Adrenal gland (tissue), 12 donors: ENCODE measurements around the gene YKT6. TPM values are rescaled to one million over a fixed set of nuclear protein-coding genes. Genes with fewer than 3 reads are reported as not detected.
A peak's percentile ranks its signal among the peaks of the same experiment; 100 is the strongest.

ENCODE experiments used
- DNase-seq, 7 donors: peaks; one replicate each; pipeline ENCODE4 v3.0.0-alpha.2; 2019 to 2020
- H3K27ac ChIP-seq, 5 donors: fragments of 200-600 bp; sonication (generic) in 4 of 5; 1 replicate in 3 of 5; 2 replicates in 2 of 5; pipeline versions ENCODE4 v1.5.1 to v1.8.0; 2016 to 2020; ENCODE audit warnings: mild to moderate bottlenecking in 1 of 5
- H3K27me3 ChIP-seq: fragments of 200-600 bp; 2 replicates; pipeline ENCODE4 v1.8.0; 2021
- H3K36me3 ChIP-seq, 2 donors: fragments of 200-600 bp; replicated peaks in 1 of 2; 1 replicate in 1 of 2; 2 replicates in 1 of 2; pipeline versions ENCODE4 v1.5.1 to v1.8.0; 2018 to 2022
- H3K4me1 ChIP-seq, 2 donors: fragments of 200-600 bp; replicated peaks in 1 of 2; 1 replicate in 1 of 2; 2 replicates in 1 of 2; pipeline versions ENCODE4 v1.5.1 to v1.8.0; 2018 to 2021
- H3K4me3 ChIP-seq, 4 donors: fragments of 200-600 bp; sonication (generic) in 3 of 4; one replicate each; pipeline ENCODE4 v1.5.1; 2016 to 2018
- H3K9me3 ChIP-seq, 3 donors: fragments of 200-600 bp; sonication (generic) in 1 of 3; replicated peaks in 1 of 3; 1 replicate in 2 of 3; 2 replicates in 1 of 3; pipeline versions ENCODE4 v1.5.1 to v1.8.0; 2016 to 2021
- POLR2A ChIP-seq, 2 donors: fragments of 450-650 bp; IDR thresholded peaks; one replicate each; pipeline ENCODE4 v1.6.1; 2017; ENCODE audit warnings: antibody characterized with exemption in 2 of 2, mild to moderate bottlenecking in 2 of 2, moderate library complexity in 1 of 2
- WGBS, 4 donors: extraction: QIAGEN DNeasy Blood & Tissue Kit in 2 of 4; methylation state at CpG; one replicate each; pipeline versions ENCODE4 v1.1.5 to v1.1.7; 2013 to 2017; 5-methylcytosine and 5-hydroxymethylcytosine counted together
- intact Hi-C, 2 donors: fragments of 100-400 bp; cut with DNase I; formaldehyde crosslinking; loops; one replicate each; pipeline versions ENCODE4 v1.14.1 to v1.15.0; 2022 to 2023
- polyA plus RNA-seq, 3 donors: library from polyadenylated mRNA; stranded (reverse); fragments of 200-250 nt in 2 of 3; fragments of 350-450 nt in 1 of 3; fragmentation: Illumina TruSeq in 1 of 3; extraction: RNeasy Lipid Tissue Mini Kit (QIAGEN cat#74804) in 1 of 3; gene quantifications; one replicate each; pipeline ENCODE4 v1.2.3, GENCODE V29; 2013 to 2014
- total RNA-seq, 9 donors: library from RNA; depleted of rRNA in 4 of 9; stranded (reverse); fragments of >200 nt in 4 of 9; fragments of 120-200 nt in 1 of 9; fragmentation: NEBNext Ultra II Directional in 1 of 9; extraction: Animal tissue kit (Norgen Biotek cat#: 25700) in 1 of 9; gene quantifications; one replicate each; pipeline versions ENCODE4 v1.1.0 to v1.2.4, GENCODE V29; 2013 to 2023
- TF ChIP-seq, protein P1 (sequence below), 6 experiments: fragments of 450-650 bp in 4 of 6; fragments of 200-600 bp in 2 of 6; sonication (generic) in 1 of 6; IDR thresholded peaks; 1 replicate in 5 of 6; 2 replicates in 1 of 6; pipeline versions ENCODE4 v1.5.1 to v1.8.0; 2016 to 2021; ENCODE audit warnings: antibody characterized with exemption in 6 of 6, mild to moderate bottlenecking in 2 of 6, moderate library complexity in 1 of 6
- donor health status: healthy with polysubstance abuse.
- donor health status: Bipolar disorder and iron deficiency.
- donor health status: DM: yes; HTN: yes; CAD: no.
- donor health status: DM: no; HTN: no; CAD: no.
- donor health status: DM: no; HTN: no; CAD: no.
- donor health status: DM: yes; HTN: yes; CAD: no.

The YKT6 gene
- total and polyA plus RNA-seq, 12 donors, result 32.8 to 94.7 (median 53.8) TPM

DNA sequence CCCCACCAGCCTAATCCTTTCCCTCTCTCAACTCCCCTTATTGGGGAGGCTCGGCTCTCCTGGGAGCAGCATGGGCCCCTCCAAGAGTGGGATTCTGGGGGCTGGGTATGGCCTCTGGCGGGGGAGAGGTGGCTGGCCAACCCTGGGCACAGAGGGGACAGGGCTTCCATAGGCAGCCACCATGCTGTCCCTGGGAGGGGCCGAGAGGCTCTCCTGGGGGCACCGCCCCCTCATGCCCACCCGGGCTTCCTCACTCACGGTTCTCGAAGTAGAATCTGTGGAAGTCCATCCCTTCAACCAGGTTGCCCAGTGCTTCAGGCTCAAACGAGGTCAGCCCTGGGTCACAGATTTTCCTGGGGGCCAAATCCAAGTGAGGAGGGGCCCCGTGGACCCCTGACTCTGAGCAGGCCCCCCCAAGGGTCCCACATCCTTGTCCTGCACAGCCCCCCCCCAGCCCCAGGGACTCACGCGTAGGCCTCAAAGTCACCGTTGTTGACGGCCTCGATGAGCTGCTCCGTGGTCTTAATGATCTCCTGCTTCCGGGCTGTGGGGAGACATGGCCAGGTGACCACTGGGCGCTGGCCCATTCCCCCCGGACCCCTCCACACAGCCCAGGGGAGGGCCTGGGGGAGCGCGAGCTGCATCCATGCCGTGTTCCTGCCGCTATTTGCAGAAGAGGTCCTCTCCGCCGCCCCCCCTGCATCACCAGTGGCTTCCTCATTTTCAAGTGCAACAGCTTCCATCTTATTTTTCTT lies 19.8 kb downstream of the YKT6 start:
- no peaks in the 10 kb centered on the region for H3K4me1 ChIP-seq
- no peaks in the 10 kb centered on the region for H3K36me3 ChIP-seq
- H3K4me3 ChIP-seq, result no peak overlapping the region
- H3K9me3 ChIP-seq, result no peaks in the 10 kb centered on the region
- TF ChIP-seq, protein P1, sequence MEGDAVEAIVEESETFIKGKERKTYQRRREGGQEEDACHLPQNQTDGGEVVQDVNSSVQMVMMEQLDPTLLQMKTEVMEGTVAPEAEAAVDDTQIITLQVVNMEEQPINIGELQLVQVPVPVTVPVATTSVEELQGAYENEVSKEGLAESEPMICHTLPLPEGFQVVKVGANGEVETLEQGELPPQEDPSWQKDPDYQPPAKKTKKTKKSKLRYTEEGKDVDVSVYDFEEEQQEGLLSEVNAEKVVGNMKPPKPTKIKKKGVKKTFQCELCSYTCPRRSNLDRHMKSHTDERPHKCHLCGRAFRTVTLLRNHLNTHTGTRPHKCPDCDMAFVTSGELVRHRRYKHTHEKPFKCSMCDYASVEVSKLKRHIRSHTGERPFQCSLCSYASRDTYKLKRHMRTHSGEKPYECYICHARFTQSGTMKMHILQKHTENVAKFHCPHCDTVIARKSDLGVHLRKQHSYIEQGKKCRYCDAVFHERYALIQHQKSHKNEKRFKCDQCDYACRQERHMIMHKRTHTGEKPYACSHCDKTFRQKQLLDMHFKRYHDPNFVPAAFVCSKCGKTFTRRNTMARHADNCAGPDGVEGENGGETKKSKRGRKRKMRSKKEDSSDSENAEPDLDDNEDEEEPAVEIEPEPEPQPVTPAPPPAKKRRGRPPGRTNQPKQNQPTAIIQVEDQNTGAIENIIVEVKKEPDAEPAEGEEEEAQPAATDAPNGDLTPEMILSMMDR (IDR thresholded peaks at IDR 0.05), result no peak
- no peak for TF ChIP-seq POLR2A (IDR thresholded peaks at IDR 0.05)
- no peak overlapping the region for H3K27ac ChIP-seq
- no peaks in the 10 kb centered on the region for H3K27me3 ChIP-seq
- WGBS, 4 donors, result 84 to 96% (median 89%) methylated on average over 9 to 24 of the region's 24 CpGs
- intact Hi-C loops, result no loop called here
- DNase-seq, result peak in 1 of 7 donors; percentile 10

DNA sequence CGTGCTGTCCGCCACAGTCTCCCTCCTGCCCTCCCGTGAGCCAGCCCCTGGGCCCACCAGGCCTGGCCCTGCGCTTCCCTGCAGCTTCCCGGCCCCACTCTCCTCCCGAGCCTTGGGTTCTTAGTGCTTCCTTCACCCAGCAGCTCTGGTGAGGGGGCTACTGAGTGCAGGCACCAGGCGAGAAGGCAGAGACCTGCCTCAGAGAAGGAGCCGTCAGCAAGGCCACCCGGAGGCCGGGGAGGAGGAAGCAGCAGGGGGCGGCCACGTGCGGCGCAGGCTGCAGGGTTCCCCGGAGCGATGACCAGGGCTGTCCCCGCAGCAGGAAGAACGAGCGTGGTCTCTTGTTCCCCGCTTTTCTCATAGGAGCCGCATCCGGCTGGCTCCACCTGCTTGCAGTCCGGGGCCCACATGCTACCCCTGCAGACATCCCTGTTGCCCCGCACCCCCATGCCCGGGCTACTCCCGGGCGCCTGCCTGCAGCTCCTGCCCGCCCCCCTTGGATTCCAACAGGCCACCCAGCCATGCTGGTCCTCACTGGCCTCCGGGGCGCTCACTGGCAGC lies 20.5 kb downstream of the YKT6 start:
- no peak for TF ChIP-seq POLR2A (IDR thresholded peaks at IDR 0.05)
- TF ChIP-seq, protein P1 (IDR thresholded peaks at IDR 0.05), result no peak
- Histone ChIP-seq H3K4me1 (no peaks in the 10 kb centered on the region), H3K9me3 (no peaks in the 10 kb centered on the region), H3K4me3 (no peak overlapping the region), H3K27ac (no peak overlapping the region), H3K36me3 (no peaks in the 10 kb centered on the region), H3K27me3 (no peaks in the 10 kb centered on the region)
- intact Hi-C loops, result no loop called here
- WGBS, 4 donors, result 62 to 66% (median 65%) methylated on average over 24 to 30 of the region's 30 CpGs
- DNase-seq, result no peak

DNA sequence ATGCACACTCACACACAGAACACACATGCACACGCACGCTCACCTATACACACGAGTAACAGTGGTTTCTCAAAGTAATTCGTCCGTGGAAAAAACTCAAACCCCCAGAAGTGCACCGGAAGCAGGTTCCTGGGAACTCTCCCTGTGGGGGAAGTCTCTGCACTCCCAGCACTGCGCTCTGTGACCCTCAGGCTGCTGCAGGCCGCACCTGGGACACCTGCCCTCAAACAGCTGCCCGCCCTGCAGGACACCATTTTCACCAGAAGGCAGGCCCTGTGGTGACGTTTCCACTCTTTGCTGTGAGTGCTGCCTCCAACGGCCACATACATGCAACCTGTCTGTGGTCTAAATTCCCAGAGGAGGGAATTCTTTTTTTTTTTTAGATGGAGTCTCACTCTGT lies 21.3 kb downstream of the YKT6 start:
- no peaks in the 10 kb centered on the region for H3K27me3 ChIP-seq
- 80 to 88% (median 84%) methylated on average over 11 of the region's 11 CpGs for WGBS, 4 donors
- DNase-seq, result no peak

DNA sequence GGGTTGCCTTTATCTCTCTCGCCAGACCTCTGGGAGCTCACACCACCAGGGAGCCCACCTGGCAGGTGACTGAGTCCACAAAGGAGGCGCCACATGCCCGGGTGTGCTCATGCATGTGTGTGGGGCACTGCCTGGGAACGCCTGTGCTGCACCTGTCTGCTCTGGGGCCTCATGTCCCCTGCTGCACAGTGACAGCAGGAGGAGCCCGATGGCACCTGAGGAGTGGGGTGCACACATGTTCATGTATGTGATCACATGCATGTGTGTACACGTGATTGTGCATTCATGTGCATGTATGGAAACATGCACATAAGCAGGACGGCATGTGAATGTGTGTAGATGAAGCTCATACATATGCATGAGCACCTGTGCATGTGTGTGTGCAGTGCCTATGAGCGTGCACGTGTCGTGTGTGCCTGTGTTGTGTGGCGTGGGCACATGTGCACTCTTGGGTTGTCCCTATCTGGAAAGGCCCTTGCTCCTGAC lies 22.0 kb downstream of the YKT6 start:
- TF ChIP-seq POLR2A (IDR thresholded peaks at IDR 0.05), result no peak
- TF ChIP-seq, protein P1 (IDR thresholded peaks at IDR 0.05), result no peak
- Histone ChIP-seq H3K36me3 (no peaks in the 10 kb centered on the region), H3K4me3 (no peak overlapping the region), H3K9me3 (no peaks in the 10 kb centered on the region), H3K27ac (no peak overlapping the region), H3K27me3 (no peaks in the 10 kb centered on the region), H3K4me1 (no peaks in the 10 kb centered on the region)
- intact Hi-C loops, result no loop called here
- WGBS, 4 donors, result 84 to 92% (median 87%) methylated on average over 7 to 11 of the region's 11 CpGs
- DNase-seq, result no peak

More for the DNA sequence above, 21.3 kb downstream of the YKT6 start:
- Histone ChIP-seq H3K36me3 (no peaks in the 10 kb centered on the region), H3K4me3 (no peak overlapping the region), H3K9me3 (no peaks in the 10 kb centered on the region), H3K4me1 (no peaks in the 10 kb centered on the region), H3K27ac (no peak overlapping the region)
- TF ChIP-seq, protein P1 (IDR thresholded peaks at IDR 0.05), result no peak
- no peak for TF ChIP-seq POLR2A (IDR thresholded peaks at IDR 0.05)
- intact Hi-C loops, result no loop called here
